MV-4-11 (cell line): ENCODE measurements around the gene TTC33.
A peak's percentile ranks its signal among the peaks of the same experiment; 100 is the strongest.

Experiments
- DNase-seq: peaks from one replicate; lab custom pipeline; 2025; lab: John Stamatoyannopoulos, UW

TTC33 gene

DNA sequence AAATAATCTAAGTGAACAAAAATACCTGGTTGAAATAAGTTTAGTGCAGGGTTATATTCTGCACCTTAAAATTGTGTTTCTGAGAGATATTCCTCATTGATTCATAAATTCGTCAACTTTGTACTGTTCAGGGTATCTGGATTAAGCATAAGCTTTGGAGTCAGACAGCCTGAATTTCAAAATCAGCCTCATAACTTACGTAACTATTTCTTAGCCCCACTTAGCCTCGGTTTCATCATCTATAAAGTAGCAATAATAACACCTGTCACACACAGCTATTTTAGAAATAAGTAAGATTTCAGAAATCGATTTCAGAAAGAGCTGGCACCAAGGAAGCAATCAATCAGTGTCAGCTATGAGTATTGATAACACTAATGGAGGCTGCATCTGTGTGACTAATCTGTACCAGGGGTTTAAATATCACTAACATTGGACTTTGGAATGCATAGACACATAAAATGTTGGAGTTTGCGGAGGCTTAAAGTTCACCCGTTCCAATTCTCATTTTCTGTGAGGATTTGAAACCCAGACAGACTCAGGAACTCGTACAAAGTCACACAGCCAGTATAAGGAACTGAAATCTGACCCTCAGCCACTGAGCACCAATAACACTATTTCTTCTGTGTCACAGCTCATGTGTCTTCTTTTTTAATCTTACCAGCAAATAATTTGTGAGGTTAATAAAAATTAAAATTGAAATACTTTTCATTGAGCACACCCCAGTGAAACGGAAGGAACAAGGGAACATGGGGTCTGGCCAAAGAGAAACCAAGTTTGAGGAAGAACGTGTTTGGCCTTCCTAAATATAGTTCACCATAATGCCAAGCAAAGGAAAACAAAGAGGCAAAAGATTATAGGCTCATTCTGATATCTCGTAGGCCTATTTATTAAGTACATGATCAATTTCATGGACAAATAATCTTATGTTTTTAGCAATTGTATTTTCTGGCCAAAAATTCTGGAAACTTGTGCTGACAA lies 270.5 kb downstream of the TTC33 start:
- DNase-seq, result peak; percentile 91

DNA sequence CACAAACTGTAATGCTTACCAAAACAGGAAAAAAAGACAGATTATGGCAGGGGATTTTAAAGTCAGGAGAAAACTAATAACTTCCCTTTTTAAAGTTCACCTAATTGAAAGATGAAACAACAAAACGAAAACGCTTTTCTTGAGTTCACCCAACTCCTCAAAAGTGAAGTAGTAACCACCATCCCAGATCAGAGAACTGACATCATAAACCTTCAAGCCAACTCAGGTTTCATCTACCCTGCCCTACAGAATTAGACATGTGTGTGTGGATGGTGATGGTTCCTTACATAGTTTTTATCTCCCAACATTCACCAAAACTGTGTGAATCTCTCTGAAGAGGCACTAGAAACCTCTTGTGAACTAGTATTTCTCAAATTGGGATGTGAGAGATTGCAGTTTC lies 271.3 kb downstream of the TTC33 start:
- peak; percentile 61 for DNase-seq

DNA sequence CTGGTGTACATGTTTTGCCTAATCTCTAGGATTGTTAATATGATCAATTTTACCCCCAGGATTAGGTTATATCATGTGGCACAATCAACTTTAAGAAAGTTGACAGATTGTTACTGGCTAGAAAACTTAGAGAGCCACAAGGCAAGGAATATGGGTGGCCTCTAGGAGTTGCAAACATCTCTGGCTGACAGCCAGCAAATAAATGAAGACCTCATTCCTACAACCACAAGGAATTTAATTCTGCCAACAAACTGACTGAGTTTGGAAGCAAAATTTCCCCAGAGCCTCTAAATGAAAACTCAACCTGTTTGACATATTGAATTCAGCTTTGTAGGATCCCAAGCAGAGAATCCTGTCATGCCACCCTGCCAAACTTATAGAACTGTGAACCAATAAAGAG lies 272.4 kb downstream of the TTC33 start:
- no peak for DNase-seq

DNA sequence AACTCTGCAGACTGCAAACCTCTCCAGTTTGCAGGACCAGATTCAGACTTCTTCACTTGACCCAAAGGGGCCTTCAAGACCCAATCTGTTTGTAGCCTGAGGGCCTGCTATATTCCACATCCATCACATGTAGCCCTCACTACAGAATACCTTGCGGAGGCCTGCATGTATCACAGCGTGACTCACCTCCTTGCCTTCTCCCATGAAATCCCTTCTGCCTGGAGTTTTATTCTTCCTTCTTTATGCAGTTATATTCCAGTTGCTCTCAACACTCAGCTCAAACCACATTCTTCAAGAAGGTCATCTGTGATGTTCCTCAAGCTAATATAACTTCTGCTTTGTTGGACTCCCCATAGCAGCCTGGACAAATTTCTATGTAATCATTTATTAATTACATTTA lies 274.5 kb downstream of the TTC33 start:
- no peak for DNase-seq

DNA sequence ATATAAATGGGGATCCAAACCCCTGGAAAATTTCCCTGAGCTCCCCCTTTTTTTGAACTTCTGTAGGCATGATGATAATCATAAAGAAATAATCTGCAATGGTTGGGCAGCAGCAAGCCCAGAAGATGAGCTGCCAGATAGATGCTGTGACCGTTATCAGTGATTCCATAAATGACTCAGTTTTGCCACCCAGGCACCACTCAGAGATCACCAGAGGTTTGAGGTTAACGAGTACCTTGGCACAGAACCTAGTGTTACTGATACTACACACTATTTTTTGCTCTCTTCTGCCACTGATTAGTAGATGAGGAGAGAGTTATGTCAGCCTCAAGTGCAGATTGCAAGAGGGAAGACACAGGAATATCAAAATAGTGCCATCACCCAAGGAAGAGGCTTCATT lies 275.4 kb downstream of the TTC33 start:
- no peak for DNase-seq

DNA sequence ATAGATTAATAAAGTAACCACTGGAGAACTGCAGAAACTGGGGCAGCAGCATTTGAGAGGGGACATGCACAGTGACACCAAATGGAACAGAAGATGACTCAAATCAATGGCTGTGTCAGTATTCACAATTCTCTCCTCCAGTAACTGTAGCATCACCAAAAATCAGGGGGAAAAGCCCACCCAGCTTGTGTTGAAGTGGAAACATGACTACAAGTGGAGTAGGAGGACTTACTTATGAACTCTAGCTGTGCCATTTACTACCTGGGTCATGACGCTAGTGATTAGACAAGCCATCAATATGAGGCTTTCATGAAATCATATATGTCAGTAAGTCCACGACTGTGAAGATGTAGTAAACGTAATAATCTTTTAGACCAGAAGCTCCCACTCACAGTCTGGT lies 275.8 kb downstream of the TTC33 start:
- DNase-seq, result no peak

DNA sequence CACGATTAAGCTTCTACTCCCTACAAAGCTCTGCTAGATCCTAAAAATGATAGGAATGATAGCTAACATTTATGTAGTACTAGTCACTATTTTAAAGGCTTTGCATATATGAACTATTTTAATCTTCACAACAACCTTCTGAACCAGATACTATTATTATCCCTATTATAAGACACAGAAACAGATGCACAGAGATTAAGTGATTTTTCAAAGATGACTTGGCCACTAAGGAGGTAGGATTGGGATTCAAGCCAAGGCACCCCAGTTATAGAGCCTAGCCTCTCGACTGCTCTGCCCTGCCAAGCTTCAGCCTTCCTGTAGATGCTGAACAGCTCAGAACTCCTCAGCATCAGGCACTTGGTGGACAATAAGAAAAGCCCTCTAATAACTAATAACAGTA lies 277.0 kb downstream of the TTC33 start:
- DNase-seq, result no peak

DNA sequence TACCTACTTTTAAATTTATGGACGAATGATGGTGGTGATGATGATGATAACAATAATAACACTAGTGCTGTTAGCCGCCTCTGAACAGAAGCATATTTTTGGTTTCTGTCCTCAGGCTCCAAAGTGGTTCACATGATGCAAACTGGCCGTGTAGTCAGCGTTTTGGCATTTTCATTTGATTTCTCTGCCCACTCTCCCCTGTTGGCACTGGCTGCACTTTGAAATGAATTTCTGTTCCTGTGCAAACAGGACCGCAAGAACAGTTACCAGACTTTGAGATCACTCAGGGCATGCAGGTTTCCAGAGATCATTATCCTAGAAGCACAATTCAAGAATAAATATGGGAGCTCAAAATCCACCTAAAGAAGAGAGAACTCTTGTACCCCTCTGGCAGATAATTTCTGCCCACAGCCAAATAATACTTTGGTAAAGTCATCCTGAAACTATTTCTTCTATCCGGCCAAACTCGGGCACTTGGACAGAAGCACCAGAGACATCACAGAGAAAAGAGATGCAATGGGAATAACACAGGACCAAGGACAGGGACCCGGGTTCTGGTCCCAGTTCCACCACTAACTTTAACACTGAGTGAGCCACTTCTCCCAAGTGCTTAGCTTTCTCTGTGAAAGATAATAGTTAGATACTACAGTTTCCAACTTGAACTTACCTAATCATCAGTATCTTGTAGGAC lies 277.8 kb downstream of the TTC33 start:
- DNase-seq, result no peak

DNA sequence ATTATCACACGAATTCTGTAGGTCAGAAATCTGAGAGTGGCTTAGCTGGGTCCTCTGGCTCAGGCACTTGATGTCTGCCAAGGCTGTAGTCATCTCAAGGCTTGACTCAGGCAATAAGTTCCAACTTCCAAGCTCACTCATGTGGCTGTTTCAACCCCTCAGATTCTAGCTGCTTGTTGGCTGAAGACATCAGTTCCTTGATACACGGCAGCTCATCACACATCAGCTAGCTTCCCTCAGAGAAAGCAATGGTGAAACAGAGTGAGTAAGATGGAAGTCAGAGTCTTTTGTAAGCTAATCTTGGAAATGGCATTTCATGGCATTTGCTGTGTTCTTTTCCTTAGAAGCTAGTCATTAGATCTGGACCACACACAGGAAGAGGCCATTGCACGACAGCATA lies 280.2 kb downstream of the TTC33 start:
- no peak for DNase-seq

DNA sequence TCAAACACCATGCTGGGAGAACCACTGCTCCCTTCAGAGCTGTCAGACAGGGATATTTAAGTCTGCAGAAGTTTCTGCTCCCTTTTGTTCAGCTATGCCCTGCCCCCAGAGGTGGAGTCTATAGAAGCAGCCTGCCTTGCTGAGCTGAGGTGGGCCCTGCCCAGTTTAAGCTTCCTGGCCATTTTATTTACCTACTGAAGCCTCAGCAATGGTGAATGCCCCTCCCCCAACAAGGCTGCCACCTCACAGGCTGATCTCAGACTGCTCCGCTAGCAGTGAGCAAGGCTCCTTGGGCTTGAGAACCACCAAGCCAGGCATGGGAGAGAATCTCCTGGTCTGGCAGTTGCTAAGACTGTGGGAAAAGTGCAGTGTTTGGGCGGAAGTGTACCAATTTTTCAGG lies 281.5 kb downstream of the TTC33 start:
- DNase-seq, result no peak

DNA sequence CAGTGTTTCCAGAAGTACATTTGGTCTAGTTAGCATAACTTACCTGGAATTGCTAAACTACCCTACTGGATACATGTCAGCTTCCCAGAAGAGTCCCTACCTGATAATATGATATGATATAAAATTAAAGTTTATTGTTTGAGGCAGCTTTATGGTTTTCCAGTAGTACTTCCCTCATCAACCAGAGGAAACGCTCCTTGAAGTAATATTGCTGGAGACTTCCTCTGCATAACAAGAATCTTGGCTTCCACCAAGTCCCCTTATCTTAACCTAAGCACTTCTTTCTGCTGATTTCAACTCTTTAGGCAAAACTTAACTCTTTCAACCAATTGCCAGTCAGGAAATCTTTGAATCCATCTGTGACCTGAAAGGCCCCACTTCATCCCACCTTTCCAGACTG lies 290.3 kb downstream of the TTC33 start:
- no peak for DNase-seq

DNA sequence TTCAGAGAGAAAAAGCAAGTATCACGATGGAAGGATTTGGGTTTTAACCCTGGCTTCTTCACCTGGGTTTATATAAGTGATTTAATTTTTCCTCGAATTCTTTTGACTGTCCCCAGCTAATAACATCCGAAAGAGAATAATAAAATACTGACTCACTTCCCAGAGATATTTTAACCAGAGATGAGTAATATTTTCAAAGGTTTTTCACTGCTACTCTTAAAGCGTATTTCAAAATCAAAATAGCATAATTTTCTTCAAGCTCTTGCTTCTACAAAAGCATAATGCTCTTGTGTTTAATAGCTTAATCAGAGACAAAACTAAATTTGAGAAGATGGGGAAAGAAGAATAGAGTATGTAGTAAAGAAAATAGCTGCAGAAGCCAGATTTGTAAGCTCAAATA lies 291.2 kb downstream of the TTC33 start:
- no peak for DNase-seq
